Ramos (cell line): ENCODE results near the gene PIK3R6.

Source experiments
- in situ Hi-C: fragments of 300-500 bp; cut with MboI; formaldehyde crosslinking; loops from one replicate; pipeline ENCODE4 v1.14.3; 2022; ENCODE audit warnings: low sequenced_read_pairs; ENCODE audit not compliant: unreplicated experiment

Gene PIK3R6

DNA sequence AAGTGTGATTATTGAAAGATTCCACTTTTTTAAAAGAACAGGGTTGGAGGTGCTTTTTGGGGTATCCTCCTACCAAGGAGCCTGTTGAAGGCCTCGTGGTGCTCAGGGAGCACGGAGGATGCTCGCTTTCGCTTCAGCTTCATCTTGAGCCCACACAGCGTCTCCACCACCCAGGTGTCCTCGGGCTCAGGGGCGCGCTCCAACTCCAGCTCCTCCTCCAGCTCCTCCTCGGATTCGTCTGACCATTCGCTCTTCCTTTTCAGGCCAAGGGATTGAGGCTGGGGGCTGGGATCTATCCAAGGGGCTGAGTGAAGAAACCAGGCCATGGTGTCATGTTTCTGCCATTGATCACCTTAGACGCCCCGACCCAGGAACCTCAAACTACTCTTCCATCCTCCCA lies 110.3 kb downstream of the PIK3R6 start:
- in situ Hi-C loops: no loop called here

DNA sequence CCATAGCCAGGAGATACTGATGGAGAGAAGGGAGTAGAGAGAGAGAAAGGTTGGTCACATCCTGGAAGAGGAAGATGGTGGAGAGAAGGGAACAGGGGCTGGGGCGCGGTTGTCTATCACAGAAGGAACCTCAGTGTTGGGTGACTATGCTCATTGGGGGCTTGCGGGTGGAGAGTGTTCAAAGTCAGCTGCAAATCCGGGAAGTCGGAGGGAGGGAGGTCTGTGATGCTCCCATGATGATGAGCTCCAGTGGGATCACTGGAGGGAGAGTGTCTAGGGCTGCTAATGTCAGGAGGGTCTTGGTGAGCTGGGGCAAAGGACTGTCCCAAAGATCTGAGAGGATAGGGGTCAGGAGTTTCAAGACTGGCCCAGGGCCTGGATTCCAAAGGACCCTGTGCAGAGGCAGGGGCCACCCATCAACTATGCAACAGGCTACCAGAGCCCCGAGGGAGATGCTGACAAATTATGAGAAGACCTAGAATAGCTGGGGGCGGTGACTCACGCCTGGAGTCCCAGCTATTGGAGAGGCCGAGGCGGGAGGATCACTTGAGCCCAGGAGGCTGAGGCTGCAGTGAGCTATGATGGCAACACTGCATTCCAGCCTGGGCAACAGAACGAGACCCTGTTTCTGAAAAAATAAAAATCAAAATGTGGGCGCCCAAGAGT lies 111.8 kb downstream of the PIK3R6 start:
- in situ Hi-C loops: no loop called here

DNA sequence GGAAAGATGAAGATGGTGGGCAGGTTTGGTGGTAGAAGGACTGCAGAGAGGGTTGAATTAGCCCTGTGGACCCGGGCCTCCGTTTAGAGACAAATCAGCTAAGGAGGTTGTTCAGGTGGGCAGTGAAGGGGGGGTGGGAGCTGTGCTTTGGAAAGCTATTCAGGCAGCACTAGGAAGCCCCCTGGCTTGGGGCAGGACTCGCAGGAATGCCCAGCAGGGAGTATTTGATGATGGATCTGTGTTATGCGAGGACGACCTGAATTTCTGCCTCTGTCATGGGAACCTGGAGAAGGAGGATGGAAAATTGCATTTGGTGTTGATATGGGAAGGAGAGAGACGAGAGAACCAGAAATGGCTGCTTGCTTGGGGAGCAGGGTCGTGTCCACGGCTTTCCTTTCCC lies 112.6 kb downstream of the PIK3R6 start:
- in situ Hi-C loops: no loop called here

GRCh38 chr17:8753976-8754440 lies 113.5 kb downstream of the PIK3R6 start:
- in situ Hi-C loops: no loop called here

GRCh38 chr17:8753136-8753975 lies 114.1 kb downstream of the PIK3R6 start:
- in situ Hi-C loops: no loop called here
